HUES48 (cell line): ENCODE results near the gene OSBPL5.
A peak's percentile ranks its signal among the peaks of the same experiment; 100 is the strongest.

Source experiments
- H3K27ac ChIP-seq: one replicate; pipeline ENCODE4 v1.7.0; 2013; ENCODE audit warnings: low read depth, low read length, inconsistent platforms
- H3K27me3 ChIP-seq: 2 replicates; pipeline ENCODE4 v1.6.1; 2013; ENCODE audit warnings: mild to moderate bottlenecking, low read length; ENCODE audit not compliant: control insufficient read depth, insufficient read depth
- H3K36me3 ChIP-seq: 2 replicates; pipeline ENCODE4 v1.6.1; 2013; ENCODE audit warnings: low read length; ENCODE audit not compliant: control insufficient read depth, insufficient read depth
- H3K4me1 ChIP-seq: 2 replicates; pipeline ENCODE4 v1.6.1; 2013; ENCODE audit warnings: mild to moderate bottlenecking, low read length; ENCODE audit not compliant: control insufficient read depth, insufficient read depth
- H3K4me3 ChIP-seq: 2 replicates; pipeline ENCODE4 v1.5.1; 2013; ENCODE audit warnings: mild to moderate bottlenecking, low read depth, low read length
- H3K9ac ChIP-seq: 2 replicates; pipeline ENCODE4 v1.6.1; 2013; ENCODE audit warnings: mild to moderate bottlenecking, low read depth, low read length, moderate library complexity
- H3K9me3 ChIP-seq: 2 replicates; pipeline ENCODE4 v1.6.1; 2013; ENCODE audit warnings: low read length; ENCODE audit not compliant: control insufficient read depth, insufficient read depth

Gene OSBPL5

GRCh38 chr11:3167143-3168119 is 2.3 kb upstream of the OSBPL5 start:
- Histone ChIP-seq H3K27ac (no peak overlapping the region), H3K9me3 (no peaks in the 10 kb centered on the region), H3K9ac (no peak overlapping the region), H3K27me3 (peaks cover 38% of the 10 kb centered on the region), H3K4me3 (no peak overlapping the region), H3K36me3 (no peaks in the 10 kb centered on the region), H3K4me1 (peaks cover 16% of the 10 kb centered on the region)

GRCh38 chr11:3166268-3167142 is 1.4 kb upstream of the OSBPL5 start:
- peaks cover 47% of the 10 kb centered on the region for H3K27me3 ChIP-seq
- no peaks in the 10 kb centered on the region for H3K36me3 ChIP-seq
- H3K4me3 ChIP-seq, result no peak overlapping the region
- no peak overlapping the region for H3K9ac ChIP-seq
- H3K27ac ChIP-seq, result no peak overlapping the region
- no peaks in the 10 kb centered on the region for H3K9me3 ChIP-seq
- peaks cover 19% of the 10 kb centered on the region for H3K4me1 ChIP-seq

GRCh38 chr11:3165916-3166267 is 782 bp upstream of the OSBPL5 start:
- peaks cover 53% of the 10 kb centered on the region for H3K27me3 ChIP-seq
- no peak overlapping the region for H3K4me3 ChIP-seq
- H3K9ac ChIP-seq, result no peak overlapping the region

GRCh38 chr11:3164552-3165151 is 458 bp downstream of the OSBPL5 start:
- Histone ChIP-seq H3K27ac (no peak overlapping the region), H3K9ac (no peak overlapping the region), H3K9me3 (no peaks in the 10 kb centered on the region), H3K36me3 (no peaks in the 10 kb centered on the region), H3K27me3 (peaks cover 53% of the 10 kb centered on the region), H3K4me3 (peak overlapping the region; percentile 49), H3K4me1 (peaks cover 27% of the 10 kb centered on the region)

More at GRCh38 chr11:3165916-3166267, 782 bp upstream of the OSBPL5 start:
- Histone ChIP-seq H3K9me3 (no peaks in the 10 kb centered on the region), H3K27ac (no peak overlapping the region), H3K36me3 (no peaks in the 10 kb centered on the region), H3K4me1 (peaks cover 25% of the 10 kb centered on the region)

GRCh38 chr11:3164138-3164551 is 965 bp downstream of the OSBPL5 start:
- Histone ChIP-seq H3K4me1 (peaks cover 23% of the 10 kb centered on the region), H3K9me3 (no peaks in the 10 kb centered on the region), H3K36me3 (no peaks in the 10 kb centered on the region), H3K27me3 (peaks cover 53% of the 10 kb centered on the region), H3K4me3 (peak overlapping the region; percentile 49), H3K27ac (no peak overlapping the region), H3K9ac (no peak overlapping the region)

GRCh38 chr11:3163241-3163981 is 1.7 kb downstream of the OSBPL5 start:
- Histone ChIP-seq H3K4me3 (peak overlapping the region; percentile 49), H3K9me3 (no peaks in the 10 kb centered on the region), H3K36me3 (no peaks in the 10 kb centered on the region), H3K9ac (no peak overlapping the region), H3K27ac (no peak overlapping the region), H3K27me3 (peaks cover 53% of the 10 kb centered on the region), H3K4me1 (peaks cover 23% of the 10 kb centered on the region)

GRCh38 chr11:3162410-3163240 is 2.5 kb downstream of the OSBPL5 start:
- H3K9me3 ChIP-seq, result no peaks in the 10 kb centered on the region
- H3K27ac ChIP-seq, result no peak overlapping the region
- no peak overlapping the region for H3K9ac ChIP-seq
- peaks cover 51% of the 10 kb centered on the region for H3K27me3 ChIP-seq
- H3K4me1 ChIP-seq, result peaks cover 23% of the 10 kb centered on the region
- H3K36me3 ChIP-seq, result no peaks in the 10 kb centered on the region
- no peak overlapping the region for H3K4me3 ChIP-seq

GRCh38 chr11:3161720-3162409 is 3.2 kb downstream of the OSBPL5 start:
- no peak overlapping the region for H3K4me3 ChIP-seq
- H3K36me3 ChIP-seq, result no peaks in the 10 kb centered on the region
- no peaks in the 10 kb centered on the region for H3K9me3 ChIP-seq
- no peak overlapping the region for H3K27ac ChIP-seq
- peaks cover 23% of the 10 kb centered on the region for H3K4me1 ChIP-seq
- H3K27me3 ChIP-seq, result peaks cover 46% of the 10 kb centered on the region
- H3K9ac ChIP-seq, result no peak overlapping the region

- peak overlapping the region; percentile 68; the same call in 1 of the 2 replicates for H3K4me3 ChIP-seq
- peaks cover 42% of the 10 kb centered on the region for H3K27me3 ChIP-seq
- H3K27ac ChIP-seq, result no peak overlapping the region
- no peaks in the 10 kb centered on the region for H3K36me3 ChIP-seq
- H3K4me1 ChIP-seq, result peaks cover 25% of the 10 kb centered on the region
- no peaks in the 10 kb centered on the region for H3K9me3 ChIP-seq
- no peak overlapping the region for H3K9ac ChIP-seq
Observed at GRCh38 chr11:3161309-3161708, 3.8 kb downstream of the OSBPL5 start.
